KOPT-K1 (cell line): Measurements from ENCODE around the gene STEAP4.
"Not testable (repeated sequence)": the region's sequence is repeated elsewhere in the genome, so short reads cannot be mapped to it uniquely, and the experiment has no call there.

Source experiments
- H3K27ac ChIP-seq: fragments of 200-600 bp; sonication (generic); 2 replicates; pipeline ENCODE4 v1.5.1; 2016; ENCODE audit warnings: antibody characterized with exemption, mild to moderate bottlenecking, low read depth, low read length; ENCODE audit not compliant: poor library complexity, severe bottlenecking
- H3K36me3 ChIP-seq: fragments of 200-600 bp; sonication (generic); 2 replicates; pipeline ENCODE4 v1.5.1; 2017; ENCODE audit warnings: antibody characterized with exemption, mild to moderate bottlenecking, low read length, moderate library complexity; ENCODE audit not compliant: insufficient read depth
- H3K9me3 ChIP-seq: fragments of 200-600 bp; sonication (generic); 2 replicates; pipeline ENCODE4 v1.5.1; 2017; ENCODE audit warnings: antibody characterized with exemption, low read length, mild to moderate bottlenecking; ENCODE audit not compliant: insufficient read depth, poor library complexity, severe bottlenecking

The STEAP4 gene

DNA sequence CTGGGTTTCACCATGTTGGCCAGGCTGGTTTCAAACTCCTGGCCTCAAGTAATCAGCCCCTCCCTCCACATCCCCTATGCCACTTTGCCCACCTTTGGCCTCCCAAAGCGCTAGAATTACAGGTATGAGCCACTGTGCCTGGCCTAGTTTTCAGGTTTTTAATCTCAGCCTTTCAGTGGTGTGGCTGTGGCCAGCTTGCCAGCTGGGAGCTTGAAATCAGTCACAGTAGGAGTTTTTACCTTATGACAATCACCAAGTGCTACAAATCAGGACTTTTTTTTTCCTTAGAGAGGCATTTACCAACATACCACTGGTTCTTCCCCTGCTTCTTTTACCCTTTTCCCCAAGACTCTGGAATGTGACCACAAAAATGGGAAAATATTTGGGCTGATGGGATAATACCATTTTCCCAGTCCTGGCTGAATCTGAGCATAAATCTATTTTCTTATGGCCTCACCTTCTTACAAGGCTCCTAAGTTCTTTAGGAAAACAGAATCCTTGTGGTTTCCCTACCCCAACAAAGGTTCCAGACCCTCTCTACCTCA lies 6.2 kb downstream of the STEAP4 start:
- Histone ChIP-seq H3K36me3 (no peaks in the 10 kb centered on the region), H3K9me3 (no peaks in the 10 kb centered on the region), H3K27ac (no peak overlapping the region)

DNA sequence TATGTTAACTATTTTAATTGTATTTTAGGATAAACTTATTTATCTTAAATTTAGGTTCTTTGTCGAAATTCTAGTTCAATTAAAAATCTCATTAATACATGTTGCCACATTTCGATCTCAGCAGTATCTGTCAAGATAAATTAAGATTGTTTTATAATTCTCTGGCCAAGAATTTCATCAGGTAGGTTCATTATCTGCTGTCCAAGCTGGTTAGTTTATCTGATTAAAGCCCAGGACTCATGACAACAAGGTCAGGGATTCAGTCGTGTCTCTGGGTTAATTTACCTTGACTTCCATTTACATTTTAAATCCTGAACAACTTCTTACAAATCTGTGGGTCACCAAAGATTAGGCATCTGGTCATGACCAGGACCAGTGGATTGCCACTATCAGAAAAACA lies 7.6 kb downstream of the STEAP4 start:
- H3K36me3 ChIP-seq = no peaks in the 10 kb centered on the region
- no peak overlapping the region for H3K27ac ChIP-seq
- no peaks in the 10 kb centered on the region for H3K9me3 ChIP-seq

DNA sequence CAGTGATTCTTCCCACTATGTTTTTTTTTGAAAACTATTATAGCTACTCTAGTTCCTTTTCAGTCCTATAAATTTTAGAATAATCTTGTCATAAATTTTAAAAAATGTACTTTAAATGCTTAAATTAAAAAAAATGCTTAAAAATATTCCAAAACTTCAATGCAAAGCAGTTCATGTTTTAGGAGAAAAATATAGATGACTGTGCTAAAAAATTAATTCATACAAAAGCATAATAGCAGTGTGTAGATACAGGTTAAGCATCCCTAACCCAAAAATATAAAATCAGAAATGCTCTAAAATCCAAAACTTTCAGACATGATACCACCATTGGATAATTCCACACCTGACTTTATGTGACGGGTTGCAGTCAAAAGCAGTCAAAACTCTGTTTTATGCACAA lies 12.8 kb downstream of the STEAP4 start:
- Histone ChIP-seq H3K9me3 (no peaks in the 10 kb centered on the region), H3K27ac (no peak overlapping the region), H3K36me3 (no peaks in the 10 kb centered on the region)

DNA sequence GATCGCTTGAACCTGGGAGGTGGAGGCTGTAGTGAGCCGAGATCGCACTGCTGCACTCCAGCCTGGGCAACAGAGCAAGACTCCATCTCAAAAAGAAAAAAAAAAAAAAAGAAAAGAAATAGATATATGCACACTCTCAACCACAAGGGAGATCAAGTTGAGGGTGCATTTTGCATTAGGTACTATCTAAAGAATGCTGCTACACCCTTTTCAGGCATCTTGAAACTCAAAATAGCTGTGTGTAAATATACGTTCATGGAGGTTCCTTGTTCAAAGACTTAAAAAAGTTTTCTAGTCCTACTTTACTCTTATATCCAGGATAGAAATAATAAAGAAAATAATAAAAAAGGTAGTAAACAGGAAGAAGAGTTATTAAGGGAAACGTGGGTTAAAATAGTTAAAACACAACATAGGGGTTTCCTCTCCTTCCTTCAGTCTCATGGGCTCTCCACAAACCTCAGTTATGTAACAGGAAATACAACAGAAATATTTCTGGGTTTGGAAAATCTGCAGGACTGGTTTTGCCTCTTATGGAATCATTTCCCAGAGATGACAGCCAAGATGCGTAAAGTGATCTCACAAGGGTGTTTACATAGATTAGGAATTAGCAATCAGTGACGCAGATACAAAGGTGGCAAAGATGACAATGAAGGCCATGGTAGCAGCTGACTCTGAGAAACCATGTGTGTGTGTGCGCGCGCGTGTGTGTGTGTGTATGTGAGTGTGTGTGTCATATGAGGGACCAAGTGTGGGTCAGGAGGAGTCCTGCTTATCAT lies 15.1 kb downstream of the STEAP4 start:
- Histone ChIP-seq H3K9me3 (no peaks in the 10 kb centered on the region), H3K36me3 (no peaks in the 10 kb centered on the region), H3K27ac (no peak overlapping the region)

DNA sequence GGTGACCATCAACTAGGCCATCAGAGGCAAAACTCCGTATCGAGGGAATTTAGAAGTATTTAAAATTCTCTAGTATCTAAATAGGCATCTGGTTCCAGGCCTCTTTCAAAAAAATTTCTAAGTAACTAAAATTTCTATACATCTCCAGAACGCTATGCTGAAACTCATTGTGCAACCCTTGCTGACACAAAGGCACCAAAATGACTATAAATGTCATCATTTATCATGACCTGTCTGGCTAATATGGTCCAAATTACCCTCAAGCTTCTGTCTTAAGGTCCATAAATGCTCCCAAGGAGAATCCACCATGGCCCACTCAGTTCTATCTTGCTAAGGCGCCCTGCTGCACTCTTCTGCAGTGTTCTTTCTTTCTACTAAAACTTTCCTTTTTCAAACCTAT lies 16.2 kb downstream of the STEAP4 start:
- Histone ChIP-seq H3K9me3 (no peaks in the 10 kb centered on the region), H3K36me3 (no peaks in the 10 kb centered on the region), H3K27ac (no peak overlapping the region)

DNA sequence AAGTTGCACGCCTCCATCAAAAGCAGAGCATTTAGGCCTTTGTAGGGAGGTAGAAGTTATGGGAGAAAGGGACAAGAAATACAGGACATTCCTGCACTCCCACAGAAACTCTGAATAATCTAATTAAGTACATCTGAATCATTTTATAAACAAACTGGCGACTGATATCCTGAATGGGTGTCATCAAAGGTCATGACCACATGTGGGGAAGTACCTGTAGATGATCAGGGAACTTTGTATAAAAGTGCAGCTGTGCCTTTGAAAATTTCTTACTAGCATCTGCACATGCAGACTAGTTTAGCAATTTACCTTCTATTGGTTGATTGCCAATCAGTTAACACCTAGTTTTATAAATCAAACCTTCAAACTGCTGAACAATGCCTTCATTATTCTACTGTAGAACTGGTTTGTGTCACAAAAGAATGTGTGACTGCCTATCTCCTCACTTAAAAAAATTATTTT lies 17.1 kb downstream of the STEAP4 start:
- no peaks in the 10 kb centered on the region for H3K36me3 ChIP-seq
- H3K9me3 ChIP-seq = no peaks in the 10 kb centered on the region
- H3K27ac ChIP-seq = no peak overlapping the region

DNA sequence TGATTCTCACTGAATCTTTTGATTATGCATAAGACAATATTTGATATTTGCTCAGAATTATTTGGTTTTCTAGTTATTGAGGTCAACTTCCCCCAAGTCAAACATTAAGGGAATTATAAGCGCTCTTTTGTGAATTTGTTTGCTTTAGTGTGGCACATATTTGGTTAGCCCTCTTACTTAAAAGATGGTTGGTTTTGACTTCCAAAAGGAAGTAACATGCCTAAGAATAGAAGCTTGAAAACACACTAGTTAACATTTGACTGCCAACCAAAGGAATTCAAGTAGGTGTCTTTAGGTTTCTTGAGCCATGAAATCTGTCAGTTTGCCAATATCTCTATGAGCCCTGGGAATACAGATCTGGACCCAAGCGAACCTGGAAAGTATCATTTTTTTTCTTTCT lies 24.9 kb downstream of the STEAP4 start:
- Histone ChIP-seq H3K9me3 (no peaks in the 10 kb centered on the region), H3K27ac (no peak overlapping the region), H3K36me3 (no peaks in the 10 kb centered on the region)

DNA sequence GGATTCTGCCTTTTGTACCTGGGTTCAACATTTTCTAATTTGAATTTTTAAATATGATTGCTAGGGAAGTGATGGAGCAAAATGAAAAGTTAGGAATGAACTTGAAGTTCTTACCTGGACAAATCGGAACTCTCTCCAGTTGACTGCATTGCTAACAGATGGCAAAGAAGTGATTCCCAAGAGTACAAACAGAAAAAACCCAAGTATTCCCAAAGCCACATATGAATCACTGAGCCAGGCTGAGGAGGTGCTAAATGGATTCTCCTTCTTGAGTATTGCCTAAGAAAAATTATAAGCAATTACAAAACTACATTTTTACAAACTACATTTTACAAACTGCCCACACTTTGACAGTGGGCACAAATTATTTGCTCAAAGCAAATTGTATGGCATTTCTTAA lies 25.9 kb downstream of the STEAP4 start:
- no peaks in the 10 kb centered on the region for H3K36me3 ChIP-seq

DNA sequence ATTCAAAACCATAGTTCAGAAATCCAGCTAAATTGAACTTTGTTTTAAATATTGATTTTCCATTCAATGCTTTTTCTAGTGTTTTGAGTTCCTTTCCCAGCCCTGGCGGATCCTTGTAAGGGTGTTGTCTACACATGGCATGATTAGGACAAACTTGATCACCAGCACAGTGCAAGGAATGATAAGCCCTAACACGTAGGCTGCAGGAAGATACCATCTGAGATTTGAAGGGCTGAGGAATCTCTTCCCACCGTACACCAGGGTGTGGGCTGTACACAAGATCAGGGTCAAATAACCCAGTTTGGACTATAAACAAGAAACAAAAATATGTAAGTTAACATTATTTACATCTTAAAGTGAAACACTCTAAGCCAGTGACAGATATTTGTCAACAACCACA lies 27.4 kb downstream of the STEAP4 start:
- Histone ChIP-seq H3K36me3 (no peaks in the 10 kb centered on the region), H3K27ac (no peak overlapping the region), H3K9me3 (no peaks in the 10 kb centered on the region)

More for the DNA sequence above, 25.9 kb downstream of the STEAP4 start:
- H3K27ac ChIP-seq = no peak overlapping the region
- no peaks in the 10 kb centered on the region for H3K9me3 ChIP-seq

DNA sequence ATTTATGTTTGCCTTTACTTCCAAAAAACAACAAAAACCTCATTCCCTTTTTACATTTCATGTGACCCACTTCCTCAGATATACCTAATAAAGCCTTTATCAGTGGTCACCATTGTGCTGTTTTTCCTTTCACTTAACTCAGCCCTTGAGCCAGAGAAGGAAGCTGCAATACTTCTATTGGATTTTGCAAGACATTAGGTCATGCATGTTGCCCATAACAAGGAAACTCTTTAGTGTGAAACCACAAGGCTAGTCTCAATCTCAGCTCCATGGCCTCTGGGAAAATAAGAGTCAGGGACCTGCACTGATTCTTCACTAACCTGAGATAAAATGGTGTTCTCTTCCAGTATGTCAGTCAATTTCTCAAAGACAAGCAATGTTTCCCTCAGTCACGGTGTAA lies 27.8 kb downstream of the STEAP4 start:
- Histone ChIP-seq H3K27ac (no peak overlapping the region), H3K36me3 (no peaks in the 10 kb centered on the region), H3K9me3 (no peaks in the 10 kb centered on the region)

DNA sequence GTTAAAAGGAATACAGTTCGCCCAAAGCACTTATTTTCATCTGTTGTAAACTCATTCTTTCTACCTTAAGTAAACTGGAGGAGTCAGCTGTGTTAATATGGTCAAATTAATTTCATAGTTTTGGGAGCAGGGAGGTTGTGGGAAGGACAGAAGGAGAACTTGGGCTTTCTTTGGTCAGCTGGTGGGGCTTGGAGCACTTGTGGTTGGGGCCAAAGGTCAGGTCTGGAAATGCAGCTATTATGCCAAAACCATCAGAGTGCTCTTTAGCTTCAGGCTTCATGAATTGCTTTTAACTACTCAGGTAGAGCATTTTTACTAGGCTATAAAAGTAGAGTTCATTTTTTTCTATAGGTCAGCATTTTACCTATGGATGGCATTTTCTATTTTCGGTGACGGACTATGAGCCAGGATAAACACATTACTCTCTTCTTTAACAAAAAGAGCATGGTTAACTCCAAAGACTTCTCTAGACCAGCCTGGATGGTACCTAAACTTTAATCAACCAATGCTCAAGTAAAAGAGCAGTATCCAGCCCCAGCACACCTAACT lies 30.0 kb downstream of the STEAP4 start:
- no peaks in the 10 kb centered on the region for H3K9me3 ChIP-seq
- H3K27ac ChIP-seq = no peak overlapping the region
- H3K36me3 ChIP-seq = no peaks in the 10 kb centered on the region

DNA sequence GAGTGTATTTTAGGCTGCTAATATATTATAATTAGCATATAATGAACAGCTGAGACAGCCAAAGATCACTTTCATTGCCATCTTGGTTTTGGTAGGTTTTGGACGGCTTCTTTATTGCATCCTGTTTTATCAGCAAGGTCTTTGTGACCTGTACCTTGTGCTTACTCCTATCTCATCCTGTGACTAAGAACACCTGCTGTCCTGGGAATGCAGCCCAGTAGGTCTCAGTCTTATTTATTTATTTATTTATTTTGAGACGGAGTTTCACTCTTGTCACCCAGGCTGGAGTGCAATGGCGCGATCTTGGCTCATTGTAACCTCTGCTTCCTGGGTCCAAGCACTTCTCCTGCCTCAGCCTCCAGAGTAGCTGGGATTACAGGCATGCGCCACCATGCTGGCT lies 31.8 kb downstream of the STEAP4 start:
- H3K9me3 ChIP-seq, H3K36me3 ChIP-seq, H3K27ac ChIP-seq: not testable (repeated sequence)

DNA sequence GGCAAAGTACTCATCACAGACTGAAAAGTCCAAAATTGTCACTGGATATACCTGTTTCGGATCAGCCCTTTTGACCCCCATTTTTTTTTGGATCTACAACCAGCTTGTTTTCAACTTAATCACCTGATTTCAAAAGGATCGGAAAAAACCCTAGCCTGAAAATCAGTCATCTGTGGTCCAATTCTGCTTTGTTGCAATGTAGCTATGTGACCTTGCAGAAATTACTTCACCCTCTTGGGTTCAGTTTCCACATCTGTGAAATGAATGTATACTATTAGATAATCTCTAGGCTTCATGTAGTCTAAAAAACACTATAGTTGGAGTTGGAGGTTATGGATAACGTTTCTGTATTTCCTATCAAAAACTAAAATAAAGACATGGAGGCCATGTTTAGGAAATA lies 37.1 kb downstream of the STEAP4 start:
- Histone ChIP-seq H3K36me3 (no peaks in the 10 kb centered on the region), H3K27ac (no peak overlapping the region), H3K9me3 (no peaks in the 10 kb centered on the region)

DNA sequence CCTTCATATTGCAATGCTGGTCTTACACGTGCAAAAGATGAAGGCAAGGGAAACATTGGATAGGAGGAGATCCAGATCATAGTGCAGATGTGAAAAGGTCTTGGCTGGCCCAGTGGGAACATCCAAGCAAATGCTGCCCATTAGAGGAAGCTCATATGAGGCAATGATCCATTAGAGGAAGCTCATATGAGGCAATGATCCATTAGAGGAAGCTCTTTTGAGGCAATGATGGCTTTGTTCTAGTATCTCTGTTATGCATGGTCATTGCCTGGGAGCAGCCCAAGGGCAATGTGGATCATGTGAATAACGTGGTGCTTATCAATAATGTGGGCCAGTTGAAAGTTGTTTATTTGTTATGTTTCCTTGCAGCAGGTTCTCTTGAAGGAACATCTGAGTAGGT lies 37.8 kb downstream of the STEAP4 start:
- H3K36me3 ChIP-seq = no peaks in the 10 kb centered on the region
- H3K9me3 ChIP-seq = no peaks in the 10 kb centered on the region
- no peak overlapping the region for H3K27ac ChIP-seq

DNA sequence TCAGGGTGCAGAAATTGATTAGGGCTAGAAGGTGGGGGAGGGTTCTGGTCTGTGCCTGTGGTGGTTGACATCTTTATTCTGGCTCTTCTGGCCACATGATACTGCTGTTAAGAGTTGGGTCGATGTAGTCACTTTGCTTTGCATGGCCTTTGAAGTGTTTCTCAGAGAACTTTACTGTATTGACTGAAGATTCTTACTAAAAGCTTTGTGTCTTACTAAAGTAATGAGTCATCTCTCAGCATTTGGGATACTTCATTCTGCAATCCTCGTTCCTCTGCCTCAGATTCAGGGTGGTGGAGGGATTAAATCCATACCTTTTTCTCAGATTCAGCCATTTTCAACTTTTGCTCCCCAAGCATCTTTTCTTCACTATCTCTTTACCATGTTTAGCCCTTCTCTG lies 38.6 kb downstream of the STEAP4 start:
- H3K27ac ChIP-seq = no peak overlapping the region
- no peaks in the 10 kb centered on the region for H3K9me3 ChIP-seq
- no peaks in the 10 kb centered on the region for H3K36me3 ChIP-seq

DNA sequence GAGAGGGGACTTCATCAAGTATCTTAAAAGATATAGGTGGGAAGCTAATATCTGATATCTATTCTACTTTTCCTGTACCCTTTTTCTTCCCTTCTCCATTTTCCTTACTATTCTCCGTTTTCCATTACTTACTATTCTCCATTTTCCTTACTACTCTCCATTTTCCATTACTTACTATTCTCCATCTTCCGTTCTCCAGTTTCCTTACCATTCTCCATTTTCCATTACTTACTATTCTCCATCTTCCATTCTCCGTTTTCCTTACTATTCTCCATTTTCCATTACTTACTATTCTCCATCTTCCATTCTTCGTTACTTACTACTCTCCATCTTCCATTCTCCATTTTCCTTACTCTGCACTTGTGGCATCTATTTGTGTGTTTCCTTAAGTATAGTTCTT lies 39.3 kb downstream of the STEAP4 start:
- no peaks in the 10 kb centered on the region for H3K9me3 ChIP-seq
- H3K27ac ChIP-seq = no peak overlapping the region
- H3K36me3 ChIP-seq = no peaks in the 10 kb centered on the region
